Esophagus squamous epithelium (tissue), 4 donors: ENCODE data around the gene CREB5.

Experiments
- POLR2A ChIP-seq, 4 donors: fragments of 450-650 bp; IDR thresholded peaks; one replicate each; pipeline ENCODE4 v1.6.1; 2017; ENCODE audit warnings: antibody characterized with exemption in 4 of 4, mild to moderate bottlenecking in 4 of 4, moderate library complexity in 3 of 4
- TF ChIP-seq, protein P1 (sequence below), 6 experiments: fragments of 450-650 bp in 4 of 6; fragments of 200-600 bp in 2 of 6; sonication (generic) in 2 of 6; IDR thresholded peaks; one replicate each; pipeline ENCODE4 v1.5.1; 2016 to 2019; ENCODE audit warnings: antibody characterized with exemption in 6 of 6, mild to moderate bottlenecking in 4 of 6, moderate library complexity in 4 of 6

DNA sequence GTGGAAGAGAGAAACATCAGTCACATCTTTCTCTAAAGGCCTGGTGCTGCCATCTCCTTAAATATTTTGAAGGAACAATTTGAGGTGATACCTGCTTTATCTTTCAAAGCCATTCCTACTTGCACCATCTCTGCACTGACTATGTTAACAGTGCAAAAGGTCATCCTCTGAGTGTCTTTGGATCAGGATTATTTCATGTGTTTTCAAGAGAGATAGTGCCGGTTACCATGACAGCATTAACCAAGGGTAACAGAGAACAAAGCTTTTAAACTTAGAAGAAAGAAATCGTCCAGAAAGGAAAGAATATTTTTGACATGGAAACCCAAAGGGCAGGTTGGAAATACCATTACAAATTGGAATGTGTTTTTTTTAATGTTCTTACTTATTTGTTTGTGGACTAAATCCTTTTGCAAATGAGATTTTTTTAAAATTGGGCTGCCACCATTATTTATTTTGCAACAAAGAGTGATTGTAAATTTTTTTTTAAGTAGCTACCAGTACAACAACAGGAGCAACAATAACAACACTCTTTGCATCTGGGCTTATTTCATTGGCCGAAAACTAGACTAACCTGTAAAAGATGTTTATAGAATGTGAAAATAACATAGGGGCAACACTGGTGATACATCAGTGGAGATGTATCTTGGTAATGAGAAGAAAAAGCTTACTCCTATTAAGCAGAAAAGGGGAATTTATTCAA is 234.2 kb downstream of the CREB5 start:
- no peak for TF ChIP-seq POLR2A (IDR thresholded peaks at IDR 0.05)
- TF ChIP-seq, protein P1, sequence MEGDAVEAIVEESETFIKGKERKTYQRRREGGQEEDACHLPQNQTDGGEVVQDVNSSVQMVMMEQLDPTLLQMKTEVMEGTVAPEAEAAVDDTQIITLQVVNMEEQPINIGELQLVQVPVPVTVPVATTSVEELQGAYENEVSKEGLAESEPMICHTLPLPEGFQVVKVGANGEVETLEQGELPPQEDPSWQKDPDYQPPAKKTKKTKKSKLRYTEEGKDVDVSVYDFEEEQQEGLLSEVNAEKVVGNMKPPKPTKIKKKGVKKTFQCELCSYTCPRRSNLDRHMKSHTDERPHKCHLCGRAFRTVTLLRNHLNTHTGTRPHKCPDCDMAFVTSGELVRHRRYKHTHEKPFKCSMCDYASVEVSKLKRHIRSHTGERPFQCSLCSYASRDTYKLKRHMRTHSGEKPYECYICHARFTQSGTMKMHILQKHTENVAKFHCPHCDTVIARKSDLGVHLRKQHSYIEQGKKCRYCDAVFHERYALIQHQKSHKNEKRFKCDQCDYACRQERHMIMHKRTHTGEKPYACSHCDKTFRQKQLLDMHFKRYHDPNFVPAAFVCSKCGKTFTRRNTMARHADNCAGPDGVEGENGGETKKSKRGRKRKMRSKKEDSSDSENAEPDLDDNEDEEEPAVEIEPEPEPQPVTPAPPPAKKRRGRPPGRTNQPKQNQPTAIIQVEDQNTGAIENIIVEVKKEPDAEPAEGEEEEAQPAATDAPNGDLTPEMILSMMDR (IDR thresholded peaks at IDR 0.05), result no peak
